ENCODE data around the gene ADAMTS16. TPM values are rescaled to one million over a fixed set of nuclear protein-coding genes. Genes with fewer than 3 reads are reported as not detected.
A peak's percentile ranks its signal among the peaks of the same experiment; 100 is the strongest.

ADAMTS16 gene
- total and polyA plus RNA-seq, 5 experiments from 2014 or later: not detected

DNA sequence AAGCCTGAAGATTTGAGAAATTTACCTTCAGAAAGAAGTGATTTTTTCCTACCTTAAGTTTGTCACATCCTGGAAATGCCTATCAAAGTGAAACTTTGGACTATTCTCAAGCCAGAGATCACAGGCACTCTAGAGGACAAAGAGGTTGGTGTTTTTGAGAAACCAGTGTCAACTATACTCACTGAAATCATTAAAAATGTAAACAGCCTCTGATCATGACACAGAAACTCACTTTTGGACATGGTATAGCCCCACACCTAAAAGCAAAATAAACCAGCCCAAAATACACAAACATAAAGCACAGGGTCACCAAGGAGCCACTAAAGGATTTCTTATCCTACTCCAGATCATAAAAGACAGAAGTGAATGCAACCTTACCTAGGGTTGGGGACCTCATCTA lies 216.6 kb downstream of the ADAMTS16 start:
- POLR2A ChIA-PET: no interaction called here
- Mint-ChIP-seq H3K9me3 (no peaks in the 10 kb centered on the region), H3K27ac (no peak overlapping the region), H3K4me3 (no peak overlapping the region), H3K36me3 (peaks cover 0 to 3% (median 0%) of the 10 kb centered on the region in 3 donors), H3K4me1 (peaks cover 0 to 2% (median 0%) of the 10 kb centered on the region in 4 donors), H3K27me3 (no peaks in the 10 kb centered on the region)
- DNase-seq (no peak), ATAC-seq (no peak)

DNA sequence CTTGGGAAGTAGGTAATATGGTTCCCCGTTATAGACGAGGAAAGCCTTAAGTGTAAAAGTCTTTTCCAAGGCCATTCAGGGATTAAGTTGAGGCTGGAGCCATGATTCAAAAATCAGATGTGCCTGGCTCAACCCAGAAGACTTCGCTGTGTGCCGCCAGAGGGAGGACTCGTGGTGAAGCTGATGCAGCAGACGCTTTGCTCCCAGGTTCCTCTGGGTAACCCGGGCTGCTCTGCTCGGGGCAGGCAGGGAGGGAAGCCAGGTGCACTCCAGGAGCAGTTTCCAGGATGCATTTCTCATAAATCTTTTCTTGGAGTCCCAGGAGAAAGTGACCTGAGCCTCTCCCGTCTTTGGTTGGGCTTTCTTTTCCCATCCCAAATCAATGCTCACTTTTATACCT lies 219.5 kb downstream of the ADAMTS16 start:
- no peaks in the 10 kb centered on the region for H3K9me3 Mint-ChIP-seq
- peaks cover 0 to 2% (median 0%) of the 10 kb centered on the region in 4 donors for H3K4me1 Mint-ChIP-seq
- H3K36me3 Mint-ChIP-seq: no peaks in the 10 kb centered on the region
- H3K4me3 Mint-ChIP-seq: no peak overlapping the region
- POLR2A ChIA-PET: no interaction called here
- H3K27ac Mint-ChIP-seq: no peak overlapping the region
- DNase-seq (no peak), ATAC-seq (no peak)
- no peaks in the 10 kb centered on the region for H3K27me3 Mint-ChIP-seq

DNA sequence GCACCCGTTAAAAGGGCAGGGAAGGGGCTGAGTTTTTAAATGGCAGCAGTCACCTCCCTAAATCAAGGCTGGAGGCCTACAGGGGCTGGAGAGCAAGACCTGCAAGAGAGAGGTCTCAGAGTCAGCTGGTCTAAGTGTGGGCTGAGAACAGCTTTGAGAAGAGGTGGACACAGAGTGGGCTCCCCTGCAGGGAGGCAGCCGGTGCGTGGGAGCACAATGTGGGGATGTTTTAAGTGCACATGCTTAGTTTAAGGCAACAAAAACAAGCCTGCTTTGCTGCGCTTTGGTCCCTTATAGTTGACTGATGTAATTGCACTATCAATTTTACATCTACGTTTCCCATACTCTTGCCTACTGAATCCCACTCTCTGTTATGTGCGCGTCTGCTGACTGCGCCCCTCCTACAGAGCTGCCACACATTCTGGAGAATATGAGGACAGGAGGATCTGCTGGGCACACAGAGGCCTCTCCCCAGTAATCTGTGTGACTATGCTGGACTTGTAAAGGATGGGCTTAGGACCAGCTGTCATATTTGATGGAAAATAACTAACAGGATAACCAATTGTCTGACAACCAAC lies 220.3 kb downstream of the ADAMTS16 start:
- Mint-ChIP-seq H3K4me3 (no peak overlapping the region), H3K9me3 (no peaks in the 10 kb centered on the region), H3K27me3 (no peaks in the 10 kb centered on the region), H3K4me1 (peaks cover 0 to 2% (median 0%) of the 10 kb centered on the region in 4 donors), H3K36me3 (no peaks in the 10 kb centered on the region), H3K27ac (no peak overlapping the region)
- no peak for DNase-seq
- POLR2A ChIA-PET: no interaction called here
- no peak for ATAC-seq

DNA sequence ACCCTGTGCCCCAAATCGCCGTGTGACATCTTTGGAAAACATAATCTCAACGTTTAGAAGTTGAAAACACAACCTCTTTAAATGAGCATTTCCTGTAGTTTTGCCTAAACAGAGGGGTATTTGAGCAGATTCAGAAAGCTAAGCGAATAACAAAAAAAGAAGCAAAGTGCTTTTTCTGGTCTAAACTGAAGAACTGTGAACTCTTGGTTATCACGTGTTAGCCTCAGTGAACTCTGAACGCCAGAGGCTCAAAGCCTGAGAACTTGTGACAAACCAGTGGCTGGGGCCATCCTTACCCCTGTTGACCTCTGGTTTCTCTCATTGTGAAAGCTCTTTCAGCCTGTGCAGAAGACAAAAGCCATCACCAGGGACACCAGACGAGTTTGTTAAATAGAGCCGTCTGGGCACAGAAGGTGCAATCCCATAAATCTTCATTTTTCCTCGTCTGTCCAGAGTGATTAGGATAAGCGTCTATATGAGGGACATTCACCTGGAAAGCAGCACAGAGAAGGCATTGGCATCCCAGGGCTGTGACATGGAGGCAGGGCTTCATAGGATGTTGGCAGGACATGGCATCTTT lies 220.9 kb downstream of the ADAMTS16 start:
- POLR2A ChIA-PET: no interaction called here
- Mint-ChIP-seq H3K9me3 (no peaks in the 10 kb centered on the region), H3K27ac (peak overlapping the region in 1 of 10 donors; percentile 32), H3K36me3 (no peaks in the 10 kb centered on the region), H3K4me3 (no peak overlapping the region), H3K27me3 (no peaks in the 10 kb centered on the region), H3K4me1 (peaks cover 0 to 2% (median 0%) of the 10 kb centered on the region in 4 donors)
- DNase-seq (no peak), ATAC-seq (no peak)

DNA sequence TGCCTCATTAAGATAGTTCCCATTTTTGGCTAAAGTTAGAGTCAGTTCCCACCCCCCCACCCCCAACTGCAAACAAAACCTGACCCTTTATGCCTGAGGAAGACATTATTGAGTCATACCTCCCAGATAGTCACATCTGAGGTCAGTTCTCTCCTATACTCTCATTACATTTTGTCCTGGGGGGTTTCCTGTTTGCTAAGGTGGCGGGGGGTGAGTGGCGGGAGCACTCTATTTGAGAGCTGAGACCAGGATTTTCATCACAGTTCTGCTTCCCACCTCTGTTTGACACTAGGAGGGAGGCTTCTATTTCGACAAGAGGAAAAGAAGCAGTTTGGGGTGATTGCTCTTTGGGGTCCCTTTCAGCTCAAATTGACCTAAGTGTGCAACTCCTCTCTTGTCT lies 222.9 kb downstream of the ADAMTS16 start:
- Mint-ChIP-seq H3K4me3 (no peak overlapping the region), H3K36me3 (no peaks in the 10 kb centered on the region), H3K4me1 (peaks cover 0 to 2% (median 0%) of the 10 kb centered on the region in 4 donors), H3K27me3 (no peaks in the 10 kb centered on the region), H3K9me3 (no peaks in the 10 kb centered on the region), H3K27ac (no peak overlapping the region)
- no peak for DNase-seq
- no peak for ATAC-seq
- POLR2A ChIA-PET: no interaction called here

DNA sequence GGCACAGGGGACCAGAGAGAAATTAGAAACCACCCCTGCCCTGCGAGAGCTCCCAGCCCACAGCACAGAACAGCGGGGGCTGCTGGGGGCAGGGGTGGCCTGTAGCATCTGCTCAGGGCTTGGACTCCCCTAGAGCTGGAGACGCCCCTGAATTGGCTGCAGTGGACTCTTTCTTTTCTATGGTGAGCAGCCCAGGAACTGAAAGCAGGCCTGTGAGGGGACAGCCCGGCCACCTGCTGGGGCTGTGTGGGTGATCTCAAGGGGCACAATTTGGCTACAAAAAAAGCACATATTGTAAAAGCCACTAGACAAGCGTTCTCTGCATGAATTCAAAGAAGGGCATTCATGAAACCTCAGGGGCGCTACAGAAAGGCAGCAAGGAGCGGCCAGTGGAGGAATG lies 224.8 kb downstream of the ADAMTS16 start:
- ATAC-seq (no peak), DNase-seq (no peak)
- Mint-ChIP-seq H3K9me3 (no peaks in the 10 kb centered on the region), H3K27ac (peak overlapping the region in 1 of 10 donors; percentile 30), H3K4me1 (peaks cover 0 to 2% (median 0%) of the 10 kb centered on the region in 4 donors), H3K27me3 (no peaks in the 10 kb centered on the region), H3K36me3 (no peaks in the 10 kb centered on the region), H3K4me3 (no peak overlapping the region)
- POLR2A ChIA-PET: no interaction called here

DNA sequence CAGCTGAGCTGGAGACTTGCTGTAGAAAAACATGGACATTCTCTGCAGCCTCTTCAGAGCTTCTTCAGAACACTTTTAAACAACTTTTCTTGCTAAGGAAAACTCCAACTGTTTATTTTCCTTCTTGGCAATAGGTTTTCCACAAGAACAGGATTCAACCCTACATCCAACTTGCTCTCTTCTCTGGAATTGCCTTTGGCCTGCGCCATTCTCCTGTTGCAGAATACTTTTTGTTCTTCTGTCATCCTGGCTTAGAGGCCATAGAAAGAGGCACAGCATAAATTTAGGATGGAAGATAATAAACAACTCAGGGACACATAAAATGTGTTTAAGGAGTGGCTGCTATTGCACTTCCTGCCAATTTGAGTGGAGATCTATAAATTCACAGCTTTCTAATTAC lies 227.6 kb downstream of the ADAMTS16 start:
- no peak for DNase-seq
- Mint-ChIP-seq H3K27ac (no peak overlapping the region), H3K27me3 (no peaks in the 10 kb centered on the region), H3K9me3 (no peaks in the 10 kb centered on the region), H3K4me1 (peaks cover 0 to 3% (median 0%) of the 10 kb centered on the region in 4 donors), H3K4me3 (no peak overlapping the region), H3K36me3 (no peaks in the 10 kb centered on the region)
- POLR2A ChIA-PET: no interaction called here
- ATAC-seq: no peak

DNA sequence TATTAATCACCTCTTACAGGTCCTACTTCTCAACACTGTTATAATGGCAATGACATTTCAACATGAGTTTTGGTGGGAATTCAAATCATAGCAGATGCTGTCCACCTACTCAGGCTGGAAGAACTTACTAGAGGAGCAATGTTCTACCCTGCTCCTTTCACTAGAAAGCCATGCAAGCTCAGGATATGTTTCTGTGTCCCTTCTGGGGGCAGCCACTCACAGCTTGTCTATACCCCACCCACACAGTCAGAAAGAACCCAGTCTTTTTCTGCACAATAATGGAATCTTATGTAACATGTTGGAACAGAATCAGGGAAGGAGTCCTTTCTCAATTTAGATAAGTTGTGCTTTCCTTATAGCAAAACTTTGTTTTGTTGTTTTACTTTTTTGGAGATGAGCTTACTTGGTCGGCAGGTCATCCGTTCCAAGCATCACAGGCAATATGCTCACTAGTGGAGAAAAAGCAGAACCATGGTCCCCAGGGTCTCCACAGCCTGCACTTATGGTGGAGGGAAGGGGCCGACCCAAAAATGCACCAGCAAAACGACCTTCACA lies 229.0 kb downstream of the ADAMTS16 start:
- Mint-ChIP-seq H3K4me1 (peaks cover 0 to 3% (median 0%) of the 10 kb centered on the region in 4 donors), H3K36me3 (peaks cover 0 to 2% (median 2%) of the 10 kb centered on the region in 3 donors), H3K27ac (no peak overlapping the region), H3K9me3 (no peaks in the 10 kb centered on the region), H3K4me3 (no peak overlapping the region), H3K27me3 (peaks cover 0 to 7% (median 0%) of the 10 kb centered on the region in 5 donors)
- no peak for ATAC-seq
- no peak for DNase-seq
- POLR2A ChIA-PET: no interaction called here

Data from naive thymus-derived CD8-positive, alpha-beta T cell (primary cell).